NT2/D1 (cell line): Measurements from ENCODE around the gene NDE1.

Source experiments
- DNase-seq: peaks from one replicate; pipeline ENCODE4 v3.0.0-alpha.2; 2011; ENCODE audit warnings: low read depth, low spot score
- H3K27me3 ChIP-seq: 2 replicates; pipeline ENCODE4 v1.6.0; 2011; ENCODE audit warnings: mild to moderate bottlenecking; ENCODE audit not compliant: insufficient read length, insufficient read depth
- H3K36me3 ChIP-seq: 2 replicates; pipeline ENCODE4 v1.6.1; 2011; ENCODE audit warnings: mild to moderate bottlenecking, low read length, mixed read lengths; ENCODE audit not compliant: insufficient read depth, insufficient read length
- H3K4me1 ChIP-seq: 2 replicates; pipeline ENCODE4 v1.5.1; 2011; ENCODE audit not compliant: insufficient read depth, insufficient read length
- H3K4me3 ChIP-seq: 2 replicates; pipeline ENCODE4 v1.5.1; 2011; ENCODE audit warnings: low read depth; ENCODE audit not compliant: insufficient read length
- H3K9ac ChIP-seq: 2 replicates; pipeline ENCODE4 v1.6.0; 2011; ENCODE audit warnings: low read depth; ENCODE audit not compliant: insufficient read length
- H3K9me3 ChIP-seq: 2 replicates; pipeline ENCODE4 v1.5.1; 2011; ENCODE audit warnings: mild to moderate bottlenecking, low read length; ENCODE audit not compliant: insufficient read depth
- SUZ12 ChIP-seq: IDR thresholded peaks from 2 replicates; pipeline ENCODE4 v1.6.1; 2011; ENCODE audit not compliant: insufficient read length, insufficient read depth; ENCODE audit errors: extremely low read depth
- YY1 ChIP-seq: IDR thresholded peaks from 2 replicates; pipeline ENCODE4 v1.6.1; 2011; ENCODE audit not compliant: insufficient read length, insufficient read depth
- ZNF274 ChIP-seq: IDR thresholded peaks from 2 replicates; pipeline ENCODE4 v1.6.1; 2011; ENCODE audit warnings: mild to moderate bottlenecking, low read depth, low read length

Gene NDE1

DNA sequence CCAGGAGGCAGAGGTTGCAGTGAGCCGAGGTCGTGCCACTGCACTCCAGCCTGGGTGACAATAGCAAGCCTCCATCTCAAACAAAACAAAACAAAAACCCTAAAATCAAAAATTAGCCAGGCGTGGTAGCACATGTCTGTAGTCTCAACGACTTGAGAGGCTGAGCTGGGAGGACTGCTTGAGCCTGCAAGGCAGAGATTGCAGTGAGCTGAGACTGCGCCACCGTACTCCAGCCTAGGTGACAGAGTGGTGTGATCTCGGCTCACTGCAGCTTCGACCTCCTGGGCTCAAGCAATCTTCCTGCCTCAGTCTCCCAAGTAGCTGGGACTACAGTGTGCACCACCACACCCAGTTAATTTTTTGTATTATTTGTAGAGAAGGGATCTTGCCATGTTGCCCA lies 119.2 kb downstream of the NDE1 start:
- no peaks in the 10 kb centered on the region for H3K9me3 ChIP-seq
- TF ChIP-seq SUZ12: no peak
- TF ChIP-seq YY1: no peak
- no peak for TF ChIP-seq ZNF274
- DNase-seq: no peak
- peaks cover 5% of the 10 kb centered on the region for H3K4me1 ChIP-seq
- H3K36me3 ChIP-seq: no peaks in the 10 kb centered on the region
- no peak overlapping the region for H3K9ac ChIP-seq
- no peak overlapping the region for H3K4me3 ChIP-seq
- no peaks in the 10 kb centered on the region for H3K27me3 ChIP-seq

DNA sequence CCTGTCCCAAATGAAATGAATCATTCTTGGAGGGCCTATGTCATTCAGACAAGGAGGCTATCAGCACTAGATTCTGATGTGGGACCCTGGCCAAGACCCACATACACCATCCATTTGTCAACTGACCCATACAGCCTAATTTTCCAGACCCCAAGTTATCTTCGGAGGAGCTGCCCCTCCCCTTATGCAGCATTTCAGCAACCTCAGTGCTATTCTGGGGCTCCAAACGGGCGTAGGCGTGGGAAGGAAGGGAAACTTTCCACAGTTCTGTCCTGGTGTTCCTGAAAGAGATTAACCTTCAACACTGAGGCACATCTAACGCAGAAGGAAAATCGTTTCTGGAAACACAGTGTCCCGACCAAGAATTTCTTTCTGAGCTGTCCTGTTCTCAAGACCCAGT lies 120.1 kb downstream of the NDE1 start:
- no peak overlapping the region for H3K9ac ChIP-seq
- no peaks in the 10 kb centered on the region for H3K27me3 ChIP-seq
- no peak for DNase-seq
- no peak for TF ChIP-seq YY1
- no peak for TF ChIP-seq ZNF274
- H3K4me3 ChIP-seq: no peak overlapping the region
- peaks cover 5% of the 10 kb centered on the region for H3K4me1 ChIP-seq
- H3K9me3 ChIP-seq: no peaks in the 10 kb centered on the region
- H3K36me3 ChIP-seq: no peaks in the 10 kb centered on the region

- peaks cover 5% of the 10 kb centered on the region for H3K4me1 ChIP-seq
- H3K9me3 ChIP-seq: no peaks in the 10 kb centered on the region
- no peak for DNase-seq
- H3K36me3 ChIP-seq: no peaks in the 10 kb centered on the region
- TF ChIP-seq YY1 (no peak), ZNF274 (no peak), SUZ12 (no peak)
- H3K27me3 ChIP-seq: no peaks in the 10 kb centered on the region
- no peak overlapping the region for H3K4me3 ChIP-seq
- H3K9ac ChIP-seq: no peak overlapping the region
Observed at GRCh38 chr16:15770512-15770911, 120.5 kb downstream of the NDE1 start.

GRCh38 chr16:15771694-15772093 lies 121.6 kb downstream of the NDE1 start:
- H3K27me3 ChIP-seq: no peaks in the 10 kb centered on the region
- peaks cover 5% of the 10 kb centered on the region for H3K4me1 ChIP-seq
- no peak for TF ChIP-seq ZNF274
- no peak for TF ChIP-seq SUZ12
- TF ChIP-seq YY1: no peak
- H3K4me3 ChIP-seq: no peak overlapping the region
- H3K9me3 ChIP-seq: no peaks in the 10 kb centered on the region
- H3K36me3 ChIP-seq: no peaks in the 10 kb centered on the region
- H3K9ac ChIP-seq: no peak overlapping the region
- DNase-seq: no peak

- H3K9me3 ChIP-seq: no peaks in the 10 kb centered on the region
- no peak overlapping the region for H3K4me3 ChIP-seq
- H3K36me3 ChIP-seq: no peaks in the 10 kb centered on the region
- H3K27me3 ChIP-seq: no peaks in the 10 kb centered on the region
- DNase-seq: no peak
- no peak overlapping the region for H3K9ac ChIP-seq
- peaks cover 5% of the 10 kb centered on the region for H3K4me1 ChIP-seq
- TF ChIP-seq SUZ12 (no peak), YY1 (no peak), ZNF274 (no peak)
Observed at GRCh38 chr16:15772579-15773293, 122.7 kb downstream of the NDE1 start.

DNA sequence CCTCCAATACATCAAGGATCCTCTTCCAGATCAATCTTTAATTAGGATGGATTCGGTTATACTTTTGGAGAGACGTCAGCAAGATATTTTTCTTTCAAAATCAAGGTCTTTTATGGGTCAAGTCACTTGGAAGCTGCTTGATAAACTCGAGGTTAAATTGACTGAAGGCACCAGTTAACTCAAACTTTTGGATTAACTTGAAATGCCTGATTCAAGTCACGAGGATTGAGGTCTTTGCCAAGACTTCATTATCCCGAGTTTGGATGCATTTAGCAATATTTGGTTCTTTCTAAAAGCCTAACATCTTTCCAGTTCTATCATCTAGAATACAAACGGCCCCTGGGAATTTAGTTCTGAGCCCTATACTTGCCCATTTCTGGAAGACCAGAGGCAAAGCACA lies 123.9 kb downstream of the NDE1 start:
- DNase-seq: no peak
- H3K27me3 ChIP-seq: no peaks in the 10 kb centered on the region
- H3K9me3 ChIP-seq: no peaks in the 10 kb centered on the region
- peaks cover 5% of the 10 kb centered on the region for H3K4me1 ChIP-seq
- H3K4me3 ChIP-seq: no peak overlapping the region
- no peaks in the 10 kb centered on the region for H3K36me3 ChIP-seq
- no peak for TF ChIP-seq YY1
- TF ChIP-seq SUZ12: no peak
- no peak for TF ChIP-seq ZNF274
- H3K9ac ChIP-seq: no peak overlapping the region

- Histone ChIP-seq H3K9ac (no peak overlapping the region), H3K4me1 (peaks cover 2% of the 10 kb centered on the region), H3K36me3 (no peaks in the 10 kb centered on the region), H3K9me3 (no peaks in the 10 kb centered on the region), H3K4me3 (no peak overlapping the region), H3K27me3 (no peaks in the 10 kb centered on the region)
- no peak for DNase-seq
- no peak for TF ChIP-seq YY1
- no peak for TF ChIP-seq SUZ12
- no peak for TF ChIP-seq ZNF274
Observed at GRCh38 chr16:15775209-15775608, 125.2 kb downstream of the NDE1 start.
